WTC11 (cell line): ENCODE measurements around the gene CRADD. TPM values are rescaled to one million over a fixed set of nuclear protein-coding genes. Genes with fewer than 3 reads are reported as not detected.

Experiments used
- ATAC-seq: fragments of 200-7000 bp; cut with Tn5 transposase; 2 replicates; pipeline ENCODE4 v1.10.0; 2021; ENCODE audit warnings: mild to moderate bottlenecking, moderate library complexity
- CTCF ChIA-PET: fragments of 300-600 bp; sonication (Branson Sonifier 250); formaldehyde crosslinking; loops from one replicate; lab custom pipeline; 2021; ENCODE audit warnings: antibody characterized with exemption; lab: Charles Lee
- POLR2A ChIA-PET: fragments of 350-600 bp; sonication (Branson Sonifier 250); formaldehyde crosslinking; loops from one replicate; lab custom pipeline; 2021; ENCODE audit warnings: antibody characterized with exemption; lab: Charles Lee
- DNase-seq: peaks from one replicate; pipeline ENCODE4 v3.0.0; 2021; ENCODE audit warnings: low spot score
- H3K27ac Mint-ChIP-seq: 2 replicates; pipeline ENCODE4 v1.8.0; 2021; ENCODE audit warnings: mixed read lengths
- H3K27me3 Mint-ChIP-seq: 2 replicates; pipeline ENCODE4 v1.8.0; 2021; ENCODE audit warnings: low read depth, mild to moderate bottlenecking, moderate library complexity, mixed read lengths
- H3K36me3 Mint-ChIP-seq: 2 replicates; pipeline ENCODE4 v1.8.0; 2021; ENCODE audit warnings: mixed read lengths
- H3K4me1 Mint-ChIP-seq: 2 replicates; pipeline ENCODE4 v1.8.0; 2022; ENCODE audit warnings: mixed read lengths
- H3K4me3 Mint-ChIP-seq: 2 replicates; pipeline ENCODE4 v1.8.0; 2021; ENCODE audit warnings: mild to moderate bottlenecking, moderate library complexity, mixed read lengths
- H3K9me3 Mint-ChIP-seq: 2 replicates; pipeline ENCODE4 v1.8.0; 2021; ENCODE audit warnings: mixed read lengths
- ARID4B ChIP-seq: sonication (generic); formaldehyde crosslinking; IDR thresholded peaks from 2 replicates; pipeline ENCODE4 v1.8.0; 2023; ENCODE audit warnings: missing genetic modification reagents, mild to moderate bottlenecking, borderline replicate concordance
- ATF6 ChIP-seq: sonication (generic); formaldehyde crosslinking; IDR thresholded peaks from 2 replicates; pipeline ENCODE4 v1.8.1; 2023; ENCODE audit warnings: mild to moderate bottlenecking, missing genetic modification reagents
- CREB1 ChIP-seq: sonication (generic); formaldehyde crosslinking; IDR thresholded peaks from 2 replicates; pipeline ENCODE4 v1.8.0; 2023; ENCODE audit warnings: mild to moderate bottlenecking, missing genetic modification reagents
- E2F5 ChIP-seq: sonication (generic); formaldehyde crosslinking; IDR thresholded peaks from 2 replicates; pipeline ENCODE4 v1.8.1; 2022; ENCODE audit warnings: mild to moderate bottlenecking, moderate library complexity, missing genetic modification reagents
- FOXJ3 ChIP-seq: sonication (generic); formaldehyde crosslinking; IDR thresholded peaks from 2 replicates; pipeline ENCODE4 v1.9.0; 2021; ENCODE audit warnings: missing genetic modification reagents, mild to moderate bottlenecking, borderline replicate concordance
- GTF2I ChIP-seq: fragments of 250-450 bp; sonication (Bioruptor Pico); conservative IDR thresholded peaks from 2 replicates; pipeline ENCODE4 v1.4.0; 2021; ENCODE audit warnings: mild to moderate bottlenecking
- IRF1 ChIP-seq: sonication (generic); formaldehyde crosslinking; IDR thresholded peaks from 2 replicates; pipeline ENCODE4 v1.8.0; 2023; ENCODE audit warnings: missing genetic modification reagents
- PRRX2 ChIP-seq: fragments of 250-450 bp; sonication (Bioruptor Pico); IDR thresholded peaks from 2 replicates; pipeline ENCODE4 v1.8.0; 2021; ENCODE audit warnings: mild to moderate bottlenecking
- SMAD3 ChIP-seq: sonication (generic); formaldehyde crosslinking; IDR thresholded peaks from 2 replicates; pipeline ENCODE4 v1.8.0; 2022; ENCODE audit warnings: missing genetic modification reagents, mild to moderate bottlenecking, borderline replicate concordance
- TEAD4 ChIP-seq: sonication (generic); formaldehyde crosslinking; IDR thresholded peaks from 2 replicates; pipeline ENCODE4 v1.8.0; 2022; ENCODE audit warnings: mild to moderate bottlenecking, missing genetic modification reagents
- USF2 ChIP-seq: sonication (generic); formaldehyde crosslinking; IDR thresholded peaks from 2 replicates; pipeline ENCODE4 v1.8.1; 2023; ENCODE audit warnings: mild to moderate bottlenecking, missing genetic modification reagents, moderate library complexity
- ZNF281 ChIP-seq: sonication (generic); formaldehyde crosslinking; IDR thresholded peaks from 2 replicates; pipeline ENCODE4 v1.8.0; 2023; ENCODE audit warnings: mild to moderate bottlenecking, missing genetic modification reagents
- ZNF671 ChIP-seq: fragments of 250-450 bp; sonication (Bioruptor Pico); IDR thresholded peaks from 2 replicates; pipeline ENCODE4 v1.8.0; 2021; ENCODE audit warnings: mild to moderate bottlenecking
- total RNA-seq: library from RNA; stranded (reverse); gene quantifications from 3 replicates; pipeline ENCODE4 v1.2.3, GENCODE V29; 2021

The CRADD gene
- total RNA-seq, 1 experiment from 2014 or later: 11.6 TPM

- TF ChIP-seq USF2: no peak
- no peak for TF ChIP-seq ARID4B (CRISPR knock-in tag)
- no peak for TF ChIP-seq ATF6 (CRISPR knock-in tag)
- no peak for TF ChIP-seq E2F5 (CRISPR knock-in tag)
Measured at GRCh38 chr12:93702707-93703315, 25.6 kb downstream of the CRADD start (continued).

- H3K4me3 Mint-ChIP-seq: no peak overlapping the region
- POLR2A ChIA-PET: interaction anchor here (0.6 kb wide), 1 partner anchor 398 kb away, joined by 3 read pairs; no protein-coding TSS in a partner anchor
- DNase-seq: no peak
- ATAC-seq: no peak
- CTCF ChIA-PET: interaction anchor here (0.6 to 1.0 kb wide), 3 partner anchors 21 to 134 kb away, joined by 3 to 4 read pairs (median 3); no protein-coding TSS in a partner anchor
- H3K36me3 Mint-ChIP-seq: peaks cover 6% of the 10 kb centered on the region
- H3K27ac Mint-ChIP-seq: no peak overlapping the region
- peaks cover 9% of the 10 kb centered on the region for H3K9me3 Mint-ChIP-seq
- no peaks in the 10 kb centered on the region for H3K27me3 Mint-ChIP-seq
- H3K4me1 Mint-ChIP-seq: peaks cover 53% of the 10 kb centered on the region
- TF ChIP-seq FOXJ3 (CRISPR knock-in tag) (no peak), TEAD4 (CRISPR knock-in tag) (no peak), SMAD3 (no peak), CREB1 (CRISPR knock-in tag) (no peak), PRRX2 (CRISPR knock-in tag) (no peak), ARID4B (CRISPR knock-in tag) (no peak), USF2 (no peak), ZNF671 (CRISPR knock-in tag) (no peak), IRF1 (no peak), GTF2I (CRISPR knock-in tag) (no peak), ZNF281 (CRISPR knock-in tag) (no peak)
Measured at GRCh38 chr12:93704122-93704521, 26.9 kb downstream of the CRADD start.
